Measurements from ENCODE around the gene SLIT1. TPM values are rescaled to one million over a fixed set of nuclear protein-coding genes. Genes with fewer than 3 reads are reported as not detected.

SLIT1 gene
- polyA plus RNA-seq, 1 donor from 2014 or later = 9.5 TPM

- no peaks in the 10 kb centered on the region for H3K79me2 ChIP-seq (replicated peaks; ENCODE audit: insufficient read depth, low read length)
- no peak overlapping the region for H3K9ac ChIP-seq (ENCODE audit: low read length)
- no peak overlapping the region for H3K27ac ChIP-seq (ENCODE audit: low read length)
- no peak overlapping the region for H3K4me2 ChIP-seq (ENCODE audit: low read length)
- TF ChIP-seq POLR2AphosphoS5 (IDR thresholded peaks at IDR 0.05) = no peak
- no peak for TF ChIP-seq MXI1 (conservative IDR thresholded peaks at IDR 0.05; ENCODE audit: poor library complexity, severe bottlenecking)
- TF ChIP-seq CTCF (IDR thresholded peaks at IDR 0.05; ENCODE audit: poor library complexity, severe bottlenecking) = no peak
- TF ChIP-seq SMC3 (conservative IDR thresholded peaks at IDR 0.05; ENCODE audit: poor library complexity) = no peak
- H2AFZ ChIP-seq (ENCODE audit: low read depth, low read length) = no peak overlapping the region
- no peaks in the 10 kb centered on the region for H3K27me3 ChIP-seq (ENCODE audit: insufficient read depth, low read depth, low read length)
- H3K36me3 ChIP-seq (ENCODE audit: insufficient read depth, low read length) = no peaks in the 10 kb centered on the region
- no peaks in the 10 kb centered on the region for H3K9me2 ChIP-seq (ENCODE audit: insufficient read depth, low read length)
- H3K9me3 ChIP-seq (ENCODE audit: low read length) = no peaks in the 10 kb centered on the region
- no peaks in the 10 kb centered on the region for H4K20me1 ChIP-seq (ENCODE audit: insufficient read depth)
- no peak overlapping the region for H3K4me3 ChIP-seq (ENCODE audit: low read length)
- H3F3A ChIP-seq (ENCODE audit: insufficient read depth, low read length, poor library complexity, severe bottlenecking) = no peaks in the 10 kb centered on the region
These were observed 185.1 kb downstream of the SLIT1 start for GRCh38 chr10:97000487-97001182.

DNA sequence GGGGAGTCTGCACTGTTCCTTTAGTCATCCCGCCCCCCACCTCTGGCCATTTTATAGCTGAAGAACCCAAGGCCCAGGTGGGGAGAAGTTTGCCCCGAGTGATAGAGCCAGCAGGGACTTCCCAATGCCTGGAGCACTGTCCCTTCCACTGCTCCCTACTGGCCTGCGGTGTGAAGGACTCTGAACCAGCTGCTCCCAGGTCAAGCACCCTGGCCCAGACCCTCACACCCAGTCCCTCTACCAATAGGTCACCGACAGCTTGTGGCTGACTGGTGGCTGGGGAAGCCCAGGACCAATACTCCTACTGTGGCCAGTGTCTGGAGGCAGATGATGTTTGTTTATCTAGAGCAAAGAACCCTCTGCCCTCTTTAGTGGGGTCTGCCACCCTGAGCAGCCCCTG is 185.8 kb downstream of the SLIT1 start:
- no peaks in the 10 kb centered on the region for H3K79me2 ChIP-seq (replicated peaks; ENCODE audit: insufficient read depth, low read length)
- H3K9me3 ChIP-seq (ENCODE audit: low read length) = no peaks in the 10 kb centered on the region
- TF ChIP-seq EZH2 (IDR thresholded peaks at IDR 0.05; ENCODE audit: borderline replicate concordance, insufficient read depth, low read length, poor library complexity, severe bottlenecking) = no peak
- TF ChIP-seq EP300 (conservative IDR thresholded peaks at IDR 0.05; ENCODE audit: poor library complexity, severe bottlenecking) = no peak
- no peak for TF ChIP-seq CTCF (IDR thresholded peaks at IDR 0.05; ENCODE audit: poor library complexity, severe bottlenecking)
- no peak for TF ChIP-seq RAD21 (conservative IDR thresholded peaks at IDR 0.05)
- TF ChIP-seq REST (IDR thresholded peaks at IDR 0.05; ENCODE audit: borderline replicate concordance) = no peak
- TF ChIP-seq SMC3 (conservative IDR thresholded peaks at IDR 0.05; ENCODE audit: poor library complexity) = no peak
- TF ChIP-seq TAF1 (IDR thresholded peaks at IDR 0.05; ENCODE audit: low read depth) = no peak
- TF ChIP-seq MXI1 (conservative IDR thresholded peaks at IDR 0.05; ENCODE audit: poor library complexity, severe bottlenecking) = no peak
- TF ChIP-seq POLR2AphosphoS5 (IDR thresholded peaks at IDR 0.05) = no peak
- no peak overlapping the region for H3K27ac ChIP-seq (ENCODE audit: low read length)
- no peak overlapping the region for H3K4me2 ChIP-seq (ENCODE audit: low read length)
- H2AFZ ChIP-seq (ENCODE audit: low read depth, low read length) = no peak overlapping the region
- no peaks in the 10 kb centered on the region for H3K36me3 ChIP-seq (ENCODE audit: insufficient read depth, low read length)
- H4K20me1 ChIP-seq (ENCODE audit: insufficient read depth) = no peaks in the 10 kb centered on the region
- no peaks in the 10 kb centered on the region for H3K9me2 ChIP-seq (ENCODE audit: insufficient read depth, low read length)
- no peaks in the 10 kb centered on the region for H3F3A ChIP-seq (ENCODE audit: insufficient read depth, low read length, poor library complexity, severe bottlenecking)
- H3K4me3 ChIP-seq (ENCODE audit: low read length) = no peak overlapping the region
- no peaks in the 10 kb centered on the region for H3K27me3 ChIP-seq (ENCODE audit: insufficient read depth, low read depth, low read length)
- no peak overlapping the region for H3K9ac ChIP-seq (ENCODE audit: low read length)

Data from neural cell (in vitro differentiated cells).